HG02852 (cell line): ENCODE results near the gene UHRF1.
A peak's percentile ranks its signal among the peaks of the same experiment; 100 is the strongest.
"Not testable (repeated sequence)": the region's sequence is repeated elsewhere in the genome, so short reads cannot be mapped to it uniquely, and the experiment has no call there.

Experiments used
- ATAC-seq: cut with Tn5 transposase; IDR thresholded peaks from one replicate; pipeline ENCODE4 v1.9.1; 2021; ENCODE audit warnings: mild to moderate bottlenecking, moderate library complexity; ENCODE audit not compliant: unreplicated experiment

UHRF1 gene

GRCh38 chr19:4897146-4897545, 12.2 kb upstream of the UHRF1 start:
- ATAC-seq, result no peak

GRCh38 chr19:4900879-4901278, 8.4 kb upstream of the UHRF1 start:
- not testable (repeated sequence) for ATAC-seq

DNA sequence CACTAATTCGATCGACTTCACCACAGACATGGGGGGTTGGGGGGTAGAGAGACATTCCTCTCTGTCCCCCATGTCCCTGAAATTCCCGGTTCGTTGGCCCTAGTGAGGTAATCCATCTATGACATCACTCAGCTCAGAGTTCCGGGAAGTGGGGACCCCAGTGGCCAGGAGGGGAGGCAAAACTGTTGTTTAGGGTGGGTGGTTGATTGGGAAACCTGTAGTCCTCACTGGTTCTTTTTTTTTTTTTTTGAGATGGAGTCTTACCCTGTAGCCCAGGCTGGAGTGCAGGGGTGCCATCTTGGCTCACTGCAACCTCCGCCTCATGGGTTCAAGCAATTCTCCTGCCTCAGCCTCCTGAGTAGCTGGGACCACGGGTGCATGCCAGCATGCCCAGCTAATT, 6.5 kb upstream of the UHRF1 start, which contains the start of gene ARRDC5:
Gene ARRDC5 (minus strand): TSS at position 101 of the 400 bp plus-strand sequence. CDS start 71 bp downstream, at position 30.
- no peak for ATAC-seq

DNA sequence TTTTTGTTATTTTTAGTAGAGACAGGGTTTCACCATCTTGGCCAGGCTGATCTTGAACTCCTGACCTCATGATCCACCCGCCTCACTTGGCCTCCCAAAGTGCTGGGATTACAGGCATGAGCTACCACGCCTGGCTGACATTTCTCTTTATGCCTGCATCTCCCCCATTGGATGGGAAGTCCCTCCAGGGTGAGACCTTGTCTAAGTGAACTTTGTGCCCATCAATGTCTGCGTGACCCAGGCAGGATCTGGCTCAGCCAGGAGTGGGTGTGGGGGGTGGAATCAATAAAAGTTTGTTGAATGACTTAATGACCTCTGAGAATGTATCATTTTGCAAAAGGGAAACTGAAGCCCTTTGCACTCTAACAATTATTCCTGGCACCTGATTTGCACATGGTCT, 4.8 kb upstream of the UHRF1 start:
- no peak for ATAC-seq

- no peak for ATAC-seq
Measured at GRCh38 chr19:4906963-4907362, 2.3 kb upstream of the UHRF1 start.

- no peak for ATAC-seq
Measured at GRCh38 chr19:4908360-4908759, 941 bp upstream of the UHRF1 start.

- no peak for ATAC-seq
Measured at GRCh38 chr19:4908781-4909155, 533 bp upstream of the UHRF1 start.

DNA sequence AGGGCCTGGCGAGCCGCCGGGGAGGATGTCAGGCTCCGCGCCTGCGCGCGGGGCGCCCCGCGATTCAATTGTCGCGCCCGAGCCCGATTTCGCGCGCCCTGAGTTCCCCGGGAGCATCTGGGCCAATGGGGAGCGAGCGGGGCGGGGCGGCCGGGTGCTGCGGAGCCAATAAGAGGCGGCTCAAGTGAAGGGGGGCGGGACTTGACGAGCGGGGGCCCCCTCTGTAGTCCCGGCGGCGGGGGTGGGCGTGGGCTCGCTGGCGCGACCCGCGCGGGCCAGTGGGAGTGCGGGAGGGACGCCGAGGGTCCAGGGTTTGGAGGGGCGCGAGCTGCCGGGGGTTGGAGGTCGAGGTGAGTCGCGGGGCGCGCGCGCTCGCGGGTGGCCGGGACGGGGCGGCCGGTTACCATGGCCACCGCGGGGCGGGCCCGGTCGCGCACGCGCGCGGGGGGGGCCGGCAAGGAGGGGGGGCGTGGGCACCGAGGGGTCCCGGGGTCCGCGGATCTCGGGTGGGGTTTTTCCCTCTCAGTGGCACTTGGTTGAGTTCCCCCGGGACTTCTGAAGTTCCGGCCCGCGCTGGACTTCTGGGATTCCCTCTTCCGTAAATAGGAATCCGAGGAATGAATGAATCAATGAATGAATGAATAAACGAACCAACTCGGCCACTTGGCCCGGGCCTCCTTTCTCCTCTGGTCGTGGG, 744 bp downstream of the UHRF1 start:
- ATAC-seq, result peak; percentile 83

DNA sequence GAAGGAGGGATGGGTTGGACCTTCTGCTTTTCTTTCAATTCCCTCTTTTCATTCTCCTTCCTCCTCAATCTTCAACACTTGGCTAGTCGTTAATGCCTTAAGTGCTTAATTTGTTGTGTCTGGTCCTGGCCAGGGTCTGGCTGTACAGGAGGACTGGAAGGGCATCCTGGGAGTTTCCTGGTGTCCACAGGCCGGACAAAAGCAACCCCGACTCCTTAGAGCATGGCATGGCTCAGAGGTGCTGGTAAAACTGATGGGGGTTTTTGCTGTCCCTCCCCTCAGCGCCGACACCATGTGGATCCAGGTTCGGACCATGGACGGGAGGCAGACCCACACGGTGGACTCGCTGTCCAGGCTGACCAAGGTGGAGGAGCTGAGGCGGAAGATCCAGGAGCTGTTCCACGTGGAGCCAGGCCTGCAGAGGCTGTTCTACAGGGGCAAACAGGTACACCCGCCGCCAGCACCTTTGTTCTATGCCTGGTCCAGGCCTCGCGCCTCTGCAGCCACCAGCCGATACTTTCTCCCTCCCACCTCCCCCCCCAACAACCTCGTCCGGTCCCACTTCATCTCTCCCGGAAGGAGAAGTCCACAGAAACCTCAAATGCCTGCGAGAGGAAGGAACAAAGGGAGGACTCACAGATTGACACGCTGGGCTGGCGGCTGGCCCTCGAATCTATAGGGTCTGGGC, 1.4 kb downstream of the UHRF1 start:
- no peak for ATAC-seq

- ATAC-seq, result no peak
Measured at GRCh38 chr19:4911314-4911713, 2.0 kb downstream of the UHRF1 start.

- no peak for ATAC-seq
Measured at GRCh38 chr19:4911786-4912672, 2.7 kb downstream of the UHRF1 start.

GRCh38 chr19:4913996-4914735, 4.9 kb downstream of the UHRF1 start:
- no peak for ATAC-seq

DNA sequence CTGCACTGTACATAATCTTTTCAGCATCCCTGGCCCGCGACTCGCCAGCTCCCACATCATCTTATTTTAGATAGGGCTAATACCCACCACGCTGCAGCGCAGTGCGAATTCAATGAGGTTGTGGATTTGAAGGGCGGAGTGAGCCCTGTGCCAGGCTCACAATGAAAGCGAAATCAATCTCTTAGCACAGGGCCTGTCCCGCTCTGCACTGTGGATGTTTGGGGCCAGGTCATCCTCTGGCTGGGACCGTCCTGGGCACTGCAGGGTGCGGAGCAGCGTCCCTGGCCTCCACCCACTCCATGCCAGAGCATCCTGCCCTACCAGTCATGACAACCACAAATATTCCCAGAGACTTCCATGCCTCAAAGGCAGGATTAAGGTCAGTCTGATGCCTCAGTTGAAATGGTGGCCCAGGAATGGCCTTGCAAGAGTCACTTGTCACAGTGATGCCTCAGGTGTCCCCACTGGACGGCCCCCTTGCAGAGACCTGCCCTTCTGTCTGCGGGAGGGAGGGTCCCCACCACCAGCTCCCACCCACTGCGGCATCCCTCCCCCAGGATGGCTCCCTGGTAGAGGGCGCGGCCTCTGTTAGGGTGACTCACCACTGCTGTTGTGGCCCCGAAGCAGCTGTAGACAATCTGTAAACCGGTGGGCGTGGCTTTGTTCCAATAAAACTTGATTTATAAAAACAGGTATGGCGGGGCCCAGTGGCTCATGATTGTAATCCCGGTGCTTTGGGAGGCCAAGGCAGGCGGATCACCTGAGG, 5.6 kb downstream of the UHRF1 start:
- ATAC-seq, result no peak

- ATAC-seq, result no peak
Measured at GRCh38 chr19:4916292-4917082, 7.2 kb downstream of the UHRF1 start.

GRCh38 chr19:4922530-4923275, 13.4 kb downstream of the UHRF1 start:
- no peak for ATAC-seq

GRCh38 chr19:4923276-4923747, 14.0 kb downstream of the UHRF1 start:
- ATAC-seq, result no peak

GRCh38 chr19:4929186-4929585, 19.9 kb downstream of the UHRF1 start:
- ATAC-seq, result no peak

DNA sequence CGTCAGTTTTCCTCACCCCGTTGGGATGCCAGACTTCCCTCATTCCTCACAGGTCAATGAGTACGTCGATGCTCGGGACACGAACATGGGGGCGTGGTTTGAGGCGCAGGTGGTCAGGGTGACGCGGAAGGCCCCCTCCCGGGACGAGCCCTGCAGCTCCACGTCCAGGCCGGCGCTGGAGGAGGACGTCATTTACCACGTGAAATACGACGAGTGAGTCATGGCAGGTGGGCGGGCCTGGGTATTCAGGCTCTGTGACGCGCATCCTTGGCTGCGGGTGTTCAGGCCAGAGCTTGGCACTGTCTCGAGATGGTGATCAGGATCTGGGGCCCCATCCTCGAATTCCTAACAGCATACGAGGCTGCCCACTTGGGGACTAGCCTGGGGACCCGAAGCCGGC, 21.4 kb downstream of the UHRF1 start:
- ATAC-seq, result no peak

DNA sequence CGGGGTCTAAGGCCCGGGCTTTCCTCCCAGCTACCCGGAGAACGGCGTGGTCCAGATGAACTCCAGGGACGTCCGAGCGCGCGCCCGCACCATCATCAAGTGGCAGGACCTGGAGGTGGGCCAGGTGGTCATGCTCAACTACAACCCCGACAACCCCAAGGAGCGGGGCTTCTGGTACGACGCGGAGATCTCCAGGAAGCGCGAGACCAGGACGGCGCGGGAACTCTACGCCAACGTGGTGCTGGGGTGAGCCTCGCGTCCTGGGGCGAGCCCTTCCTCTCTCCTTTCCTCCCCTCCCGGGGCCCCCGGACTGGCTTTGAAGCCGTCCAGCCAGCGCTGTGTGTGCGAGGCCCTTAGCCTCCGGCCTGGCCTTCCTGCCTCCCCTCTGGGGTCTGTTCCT, 23.4 kb downstream of the UHRF1 start:
- no peak for ATAC-seq
